LNCAP (cell line): ENCODE measurements around the gene TMEM273.

Experiments
- TF ChIP-seq, protein P1 (sequence below): fragments of 450-650 bp; IDR thresholded peaks from 2 replicates; pipeline ENCODE4 v1.5.1; 2017; ENCODE audit warnings: mild to moderate bottlenecking

Gene TMEM273

GRCh38 chr10:49168831-49169500 lies 19.2 kb downstream of the TMEM273 start:
- TF ChIP-seq, protein P1, sequence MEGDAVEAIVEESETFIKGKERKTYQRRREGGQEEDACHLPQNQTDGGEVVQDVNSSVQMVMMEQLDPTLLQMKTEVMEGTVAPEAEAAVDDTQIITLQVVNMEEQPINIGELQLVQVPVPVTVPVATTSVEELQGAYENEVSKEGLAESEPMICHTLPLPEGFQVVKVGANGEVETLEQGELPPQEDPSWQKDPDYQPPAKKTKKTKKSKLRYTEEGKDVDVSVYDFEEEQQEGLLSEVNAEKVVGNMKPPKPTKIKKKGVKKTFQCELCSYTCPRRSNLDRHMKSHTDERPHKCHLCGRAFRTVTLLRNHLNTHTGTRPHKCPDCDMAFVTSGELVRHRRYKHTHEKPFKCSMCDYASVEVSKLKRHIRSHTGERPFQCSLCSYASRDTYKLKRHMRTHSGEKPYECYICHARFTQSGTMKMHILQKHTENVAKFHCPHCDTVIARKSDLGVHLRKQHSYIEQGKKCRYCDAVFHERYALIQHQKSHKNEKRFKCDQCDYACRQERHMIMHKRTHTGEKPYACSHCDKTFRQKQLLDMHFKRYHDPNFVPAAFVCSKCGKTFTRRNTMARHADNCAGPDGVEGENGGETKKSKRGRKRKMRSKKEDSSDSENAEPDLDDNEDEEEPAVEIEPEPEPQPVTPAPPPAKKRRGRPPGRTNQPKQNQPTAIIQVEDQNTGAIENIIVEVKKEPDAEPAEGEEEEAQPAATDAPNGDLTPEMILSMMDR, result no peak

- TF ChIP-seq, protein P1, result no peak
Measured at GRCh38 chr10:49168171-49168540, 20.0 kb downstream of the TMEM273 start.

DNA sequence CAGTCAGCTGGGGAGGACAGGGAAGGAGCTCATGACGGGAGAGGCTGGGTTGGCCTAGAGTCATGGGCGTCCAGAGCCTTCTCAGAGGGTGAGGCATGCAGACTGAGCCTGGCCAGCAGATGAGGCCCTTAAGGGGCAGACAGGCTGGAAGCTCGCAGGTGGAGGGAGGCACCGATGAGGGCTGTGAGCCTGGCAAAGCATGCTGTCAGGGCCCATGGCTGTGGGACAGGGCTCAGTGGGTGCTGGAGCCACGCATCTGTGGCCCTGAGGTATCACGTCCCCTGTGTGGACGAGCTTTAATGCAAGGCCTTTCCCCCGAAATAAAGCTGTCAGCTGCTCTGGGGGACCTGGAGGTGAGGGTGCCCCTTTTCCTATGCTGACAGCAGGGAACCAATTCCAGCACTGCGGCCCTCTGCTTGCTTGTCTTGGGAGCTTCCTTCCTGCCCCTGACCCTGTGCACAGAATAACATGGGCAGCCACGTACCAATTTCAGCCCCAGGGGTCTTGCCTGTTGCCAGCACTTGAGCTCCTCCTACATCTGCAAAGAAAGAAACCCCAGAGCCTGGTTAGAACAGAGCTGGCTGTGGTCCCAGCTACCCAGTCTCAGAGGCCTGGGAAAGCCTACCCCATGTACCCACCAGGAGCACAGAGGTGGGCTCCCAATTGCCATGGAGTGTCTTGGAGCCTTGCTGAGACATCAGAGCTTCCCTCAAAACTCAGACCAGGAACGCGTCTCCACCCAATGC lies 20.6 kb downstream of the TMEM273 start:
- TF ChIP-seq, protein P1, result no peak

GRCh38 chr10:49166484-49167400 lies 21.4 kb downstream of the TMEM273 start:
- TF ChIP-seq, protein P1, result no peak

DNA sequence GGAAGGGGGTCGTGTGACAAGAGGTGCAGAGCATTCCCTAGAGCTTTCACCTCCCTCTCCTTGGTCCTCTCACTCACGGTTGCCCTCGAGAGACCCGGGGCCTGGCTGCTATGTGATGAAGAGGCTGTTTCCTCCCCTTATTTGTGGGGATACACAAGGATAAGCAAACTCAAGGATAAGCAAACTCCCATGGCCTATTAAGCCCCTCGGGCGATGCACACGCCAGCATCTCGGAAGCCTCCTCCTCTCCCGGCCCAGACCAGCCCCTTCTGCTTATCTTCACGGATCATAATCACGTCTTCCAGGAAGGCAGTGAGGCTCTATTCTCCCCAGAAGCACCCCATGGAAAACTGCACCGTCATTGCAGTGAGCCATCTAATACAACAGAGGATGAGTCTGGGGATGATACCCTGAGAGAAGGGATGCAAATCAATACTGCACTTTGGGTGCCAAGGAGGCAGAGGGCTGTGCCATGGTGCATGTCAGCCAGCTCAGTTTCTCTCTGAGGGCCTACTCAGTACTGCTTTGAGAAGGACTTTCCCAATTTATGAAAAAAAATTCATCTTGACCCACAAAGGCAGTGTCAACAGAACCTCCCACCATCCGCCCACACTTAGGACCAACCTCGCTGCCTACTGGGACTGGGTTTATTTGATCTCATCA lies 22.2 kb downstream of the TMEM273 start:
- TF ChIP-seq, protein P1, result no peak

GRCh38 chr10:49165259-49165658 lies 22.9 kb downstream of the TMEM273 start:
- TF ChIP-seq, protein P1, result no peak
